ENCODE results near the gene ANXA1. TPM values are rescaled to one million over a fixed set of nuclear protein-coding genes. Genes with fewer than 3 reads are reported as not detected.
"Not testable (repeated sequence)": the region's sequence is repeated elsewhere in the genome, so short reads cannot be mapped to it uniquely, and the experiment has no call there.

Gene ANXA1
- total RNA-seq, 3 donors from 2014 or later: 41.2 to 82.7 (median 55.9) TPM

- H3K4me1 Mint-ChIP-seq (ENCODE audit: low read depth): peaks cover 14% of the 10 kb centered on the region
- peaks cover 33% of the 10 kb centered on the region for H3K36me3 Mint-ChIP-seq (ENCODE audit: insufficient read depth)
- no peaks in the 10 kb centered on the region for H3K9me3 Mint-ChIP-seq
- no peak for ATAC-seq
- H3K4me3 Mint-ChIP-seq: no peak overlapping the region
- no peak for DNase-seq
- no peaks in the 10 kb centered on the region for H3K27me3 Mint-ChIP-seq (ENCODE audit: low read depth)
Measured at GRCh38 chr9:73168298-73168934, 16.8 kb downstream of the ANXA1 start.

- Mint-ChIP-seq H3K36me3 (ENCODE audit: insufficient read depth) (peaks cover 24% of the 10 kb centered on the region), H3K27me3 (ENCODE audit: low read depth) (no peaks in the 10 kb centered on the region), H3K9me3 (no peaks in the 10 kb centered on the region), H3K4me1 (ENCODE audit: low read depth) (peaks cover 11% of the 10 kb centered on the region), H3K4me3 (no peak overlapping the region)
- DNase-seq: no peak
- no peak for ATAC-seq
Measured at GRCh38 chr9:73170185-73170957, 18.7 kb downstream of the ANXA1 start.

GRCh38 chr9:73172901-73173215 lies 21.2 kb downstream of the ANXA1 start:
- Mint-ChIP-seq H3K27me3 (ENCODE audit: low read depth) (no peaks in the 10 kb centered on the region), H3K4me3 (no peak overlapping the region), H3K9me3 (no peaks in the 10 kb centered on the region), H3K4me1 (ENCODE audit: low read depth) (peaks cover 4% of the 10 kb centered on the region), H3K36me3 (ENCODE audit: insufficient read depth) (peaks cover 13% of the 10 kb centered on the region)
- ATAC-seq (no peak), DNase-seq (no peak)

GRCh38 chr9:73173557-73174329 lies 22.1 kb downstream of the ANXA1 start:
- Mint-ChIP-seq H3K27me3 (ENCODE audit: low read depth) (no peaks in the 10 kb centered on the region), H3K4me3 (no peak overlapping the region), H3K36me3 (ENCODE audit: insufficient read depth) (peaks cover 5% of the 10 kb centered on the region), H3K4me1 (ENCODE audit: low read depth) (peaks cover 2% of the 10 kb centered on the region), H3K9me3 (no peaks in the 10 kb centered on the region)
- ATAC-seq (no peak), DNase-seq (no peak)

DNA sequence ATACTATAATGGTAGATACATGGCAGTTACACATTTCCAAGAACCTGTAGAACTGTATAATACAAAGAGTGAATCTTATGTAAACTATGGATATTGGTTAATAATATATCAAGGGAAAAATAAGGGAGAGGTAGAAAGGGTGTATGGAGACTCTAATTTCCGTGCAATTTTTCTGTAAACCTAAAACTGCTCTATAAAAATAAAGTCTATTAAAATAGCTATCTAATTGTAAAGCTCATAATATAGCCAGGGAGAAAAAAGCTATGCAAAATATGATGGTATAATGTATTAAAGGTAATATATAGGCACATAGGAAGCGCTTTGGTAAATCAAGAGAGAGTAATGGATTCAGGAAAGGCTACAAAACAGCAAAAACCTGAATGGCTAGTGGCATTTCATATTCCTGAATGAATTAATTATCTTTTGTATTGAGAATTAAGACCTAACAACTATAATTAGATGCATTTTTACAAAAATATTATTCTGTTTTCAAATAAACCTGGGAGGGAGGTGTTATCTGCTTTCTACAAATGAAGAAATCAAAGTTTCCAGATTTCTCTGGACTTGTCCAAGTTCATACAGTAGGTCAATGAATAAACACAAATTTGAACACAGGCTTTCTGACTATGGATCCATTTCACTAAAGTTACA lies 22.8 kb downstream of the ANXA1 start:
- DNase-seq (no peak), ATAC-seq (no peak)
- Mint-ChIP-seq H3K4me3 (no peak overlapping the region), H3K9me3 (no peaks in the 10 kb centered on the region), H3K4me1 (ENCODE audit: low read depth) (peaks cover 6% of the 10 kb centered on the region), H3K36me3 (ENCODE audit: insufficient read depth) (peaks cover 3% of the 10 kb centered on the region), H3K27me3 (ENCODE audit: low read depth) (no peaks in the 10 kb centered on the region)

DNA sequence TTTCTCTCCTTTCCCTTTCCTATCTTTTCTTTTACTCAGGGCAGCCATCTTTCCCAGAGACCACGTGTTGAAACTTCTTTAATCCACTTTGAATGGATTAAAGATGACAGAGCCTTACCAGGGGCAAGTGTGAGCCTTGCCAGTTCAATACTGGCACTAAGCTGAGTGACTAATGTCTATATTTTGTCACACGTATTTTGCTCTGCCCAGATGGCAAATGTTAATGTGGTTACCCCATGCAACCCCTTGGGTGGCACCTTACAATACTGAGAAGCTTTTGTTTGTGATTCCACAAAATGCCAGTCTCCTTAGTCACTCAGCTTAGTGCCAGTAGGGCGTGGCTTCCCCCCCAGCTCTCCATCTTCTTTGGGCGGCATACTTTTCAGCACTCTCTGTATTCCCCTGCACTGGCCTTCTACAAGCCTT lies 24.8 kb downstream of the ANXA1 start:
- Mint-ChIP-seq H3K4me1 (ENCODE audit: low read depth) (peaks cover 6% of the 10 kb centered on the region), H3K36me3 (ENCODE audit: insufficient read depth) (peaks cover under 1% of the 10 kb centered on the region), H3K4me3 (no peak overlapping the region), H3K9me3 (no peaks in the 10 kb centered on the region), H3K27me3 (ENCODE audit: low read depth) (no peaks in the 10 kb centered on the region)
- no peak for ATAC-seq
- DNase-seq: no peak

DNA sequence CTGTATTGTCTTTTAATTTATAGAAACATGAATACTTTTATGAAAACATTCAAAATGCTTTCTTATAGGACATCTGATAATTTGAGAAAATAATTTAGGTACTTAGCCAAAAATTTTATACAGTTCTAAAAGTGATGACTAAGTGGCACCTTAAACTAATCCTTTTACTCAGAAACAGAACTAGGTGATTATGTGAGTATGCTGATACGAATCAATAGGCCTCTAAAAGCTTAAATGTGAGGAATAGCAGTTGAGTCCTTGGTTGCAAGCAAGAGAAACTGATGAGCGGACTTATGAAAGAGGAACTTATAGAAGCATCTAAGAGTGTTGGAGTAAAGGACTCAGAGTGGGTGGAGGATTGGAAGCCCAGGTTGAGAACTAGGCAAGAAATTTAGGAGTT lies 26.4 kb downstream of the ANXA1 start:
- DNase-seq (no peak), ATAC-seq (no peak)
- no peaks in the 10 kb centered on the region for H3K27me3 Mint-ChIP-seq (ENCODE audit: low read depth)
- no peak overlapping the region for H3K4me3 Mint-ChIP-seq
- H3K4me1 Mint-ChIP-seq (ENCODE audit: low read depth): peaks cover 6% of the 10 kb centered on the region
- H3K9me3 Mint-ChIP-seq: no peaks in the 10 kb centered on the region
- H3K36me3 Mint-ChIP-seq (ENCODE audit: insufficient read depth): no peaks in the 10 kb centered on the region

DNA sequence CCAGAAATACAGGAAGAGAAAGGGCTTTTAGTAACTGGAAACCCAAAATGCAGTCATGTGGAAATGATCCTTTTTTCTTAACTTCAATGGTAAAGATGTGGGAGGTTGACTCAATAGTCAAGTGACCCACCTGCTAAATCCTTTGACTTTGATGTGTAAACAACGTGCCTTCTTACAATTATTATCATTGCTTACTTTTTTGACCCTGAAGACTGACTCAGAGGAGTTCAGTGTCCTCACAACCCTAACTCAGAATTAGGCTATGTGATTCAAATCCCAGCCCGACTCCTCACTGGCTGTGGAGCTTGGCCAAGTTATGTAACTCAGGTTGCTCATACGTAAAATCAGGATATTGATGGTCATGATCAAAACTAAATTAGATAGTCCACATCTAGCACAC lies 27.9 kb downstream of the ANXA1 start:
- ATAC-seq: no peak
- Mint-ChIP-seq H3K36me3 (ENCODE audit: insufficient read depth) (no peaks in the 10 kb centered on the region), H3K27me3 (ENCODE audit: low read depth) (no peaks in the 10 kb centered on the region), H3K4me1 (ENCODE audit: low read depth) (peaks cover 6% of the 10 kb centered on the region), H3K4me3 (no peak overlapping the region), H3K9me3 (no peaks in the 10 kb centered on the region)
- no peak for DNase-seq

GRCh38 chr9:73180403-73180802 lies 28.7 kb downstream of the ANXA1 start:
- H3K27me3 Mint-ChIP-seq (ENCODE audit: low read depth): peaks cover 2% of the 10 kb centered on the region
- H3K4me3 Mint-ChIP-seq: no peak overlapping the region
- ATAC-seq (no peak), DNase-seq (no peak)
- H3K4me1 Mint-ChIP-seq (ENCODE audit: low read depth): peaks cover 6% of the 10 kb centered on the region
- no peaks in the 10 kb centered on the region for H3K9me3 Mint-ChIP-seq
- no peaks in the 10 kb centered on the region for H3K36me3 Mint-ChIP-seq (ENCODE audit: insufficient read depth)

- H3K4me1 Mint-ChIP-seq (ENCODE audit: low read depth): peaks cover 6% of the 10 kb centered on the region
- H3K4me3 Mint-ChIP-seq: no peak overlapping the region
- DNase-seq (no peak), ATAC-seq (no peak)
- peaks cover 3% of the 10 kb centered on the region for H3K9me3 Mint-ChIP-seq
- H3K27me3 Mint-ChIP-seq (ENCODE audit: low read depth): peaks cover 8% of the 10 kb centered on the region
- H3K36me3 Mint-ChIP-seq (ENCODE audit: insufficient read depth): no peaks in the 10 kb centered on the region
Measured at GRCh38 chr9:73182928-73183327, 31.3 kb downstream of the ANXA1 start.

DNA sequence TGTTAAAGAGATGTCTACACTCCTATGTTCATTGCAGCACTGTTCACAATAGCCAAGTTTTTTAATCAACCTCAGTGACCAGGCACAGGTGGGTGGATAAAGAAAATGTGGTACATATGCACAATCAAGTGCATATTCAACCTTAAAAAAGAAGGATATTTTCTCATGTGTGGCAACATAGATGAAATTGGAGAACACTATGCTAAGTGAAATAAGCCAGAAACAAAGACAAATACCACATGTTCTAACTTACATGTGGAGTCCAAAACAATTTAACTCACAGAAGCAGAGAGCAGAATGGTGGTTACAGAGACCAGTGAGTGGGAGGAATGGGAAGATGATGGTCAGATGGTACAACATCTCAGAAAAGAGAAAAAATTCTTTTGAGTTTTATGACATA lies 31.8 kb downstream of the ANXA1 start:
- Mint-ChIP-seq H3K36me3 (ENCODE audit: insufficient read depth) (no peaks in the 10 kb centered on the region), H3K4me3 (no peak overlapping the region), H3K27me3 (ENCODE audit: low read depth) (peaks cover 8% of the 10 kb centered on the region), H3K4me1 (ENCODE audit: low read depth) (peaks cover 4% of the 10 kb centered on the region), H3K9me3 (peaks cover 3% of the 10 kb centered on the region)
- no peak for ATAC-seq
- no peak for DNase-seq

DNA sequence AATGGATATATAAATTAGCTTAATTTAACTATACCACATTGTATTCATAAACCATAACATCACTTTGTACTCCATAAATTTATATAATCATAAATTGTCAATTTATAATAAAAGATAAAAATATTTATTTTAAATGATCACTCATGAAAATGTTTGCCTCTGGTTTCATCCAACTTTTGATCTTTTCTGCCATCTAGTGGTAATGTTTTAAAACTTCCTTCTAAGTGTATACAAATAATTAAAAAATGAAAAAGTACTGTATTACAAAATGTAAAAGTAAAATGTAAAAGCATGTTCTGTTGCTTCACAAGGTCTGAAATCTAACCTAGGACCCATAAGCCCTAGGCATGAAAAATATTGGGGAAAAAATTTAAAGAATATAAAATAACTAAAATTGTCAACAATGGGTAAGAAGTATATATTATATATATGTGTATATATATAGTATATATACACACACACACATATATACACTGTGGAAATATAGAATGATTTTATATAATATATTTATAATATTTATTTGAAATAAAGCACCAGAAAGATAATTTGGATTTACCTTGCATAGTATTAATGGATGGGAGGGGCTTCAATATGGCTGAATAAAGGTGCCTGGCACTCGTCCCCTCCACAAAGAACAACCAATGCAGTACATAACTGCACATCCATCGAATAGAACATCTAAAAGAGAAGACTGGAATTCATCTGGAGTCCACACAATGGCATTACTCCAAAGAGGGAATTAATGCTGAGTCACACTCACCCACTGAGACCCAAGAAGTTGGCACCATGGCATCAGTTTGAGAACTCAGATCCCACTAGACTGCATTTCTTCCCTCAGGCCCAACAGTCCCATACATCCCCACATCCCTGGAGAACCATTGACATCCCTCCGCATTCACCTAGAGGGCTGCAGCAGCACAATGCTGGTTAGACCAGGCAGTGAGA lies 32.5 kb downstream of the ANXA1 start:
- peaks cover 8% of the 10 kb centered on the region for H3K27me3 Mint-ChIP-seq (ENCODE audit: low read depth)
- peaks cover 2% of the 10 kb centered on the region for H3K4me1 Mint-ChIP-seq (ENCODE audit: low read depth)
- no peak overlapping the region for H3K4me3 Mint-ChIP-seq
- ATAC-seq (no peak), DNase-seq (no peak)
- H3K36me3 Mint-ChIP-seq (ENCODE audit: insufficient read depth): no peaks in the 10 kb centered on the region
- H3K9me3 Mint-ChIP-seq: peaks cover 3% of the 10 kb centered on the region

DNA sequence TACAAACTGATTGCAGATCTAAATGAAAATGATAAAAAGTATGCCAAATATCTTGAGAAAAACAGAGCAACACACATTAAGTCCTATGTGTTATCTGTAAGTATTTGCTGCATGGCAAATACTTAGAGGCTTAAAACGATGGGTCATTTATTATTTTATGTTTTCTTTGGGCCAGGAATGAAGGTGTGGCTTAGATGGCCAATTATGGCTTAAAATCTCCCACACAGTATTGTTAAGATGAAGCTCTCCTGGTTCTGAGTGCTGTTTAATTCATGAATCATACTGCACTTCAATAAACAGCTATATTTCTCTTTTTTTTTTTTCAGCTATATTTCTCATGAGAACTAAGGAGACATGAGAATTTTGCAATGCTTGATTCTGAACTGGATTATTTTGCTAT lies 39.4 kb downstream of the ANXA1 start:
- not testable (repeated sequence) for ATAC-seq; H3K9me3 Mint-ChIP-seq; H3K4me1 Mint-ChIP-seq (ENCODE audit: low read depth); H3K4me3 Mint-ChIP-seq; H3K27me3 Mint-ChIP-seq (ENCODE audit: low read depth); DNase-seq; H3K36me3 Mint-ChIP-seq (ENCODE audit: insufficient read depth)
